ENCODE measurements around the gene SLMAP.

DNA sequence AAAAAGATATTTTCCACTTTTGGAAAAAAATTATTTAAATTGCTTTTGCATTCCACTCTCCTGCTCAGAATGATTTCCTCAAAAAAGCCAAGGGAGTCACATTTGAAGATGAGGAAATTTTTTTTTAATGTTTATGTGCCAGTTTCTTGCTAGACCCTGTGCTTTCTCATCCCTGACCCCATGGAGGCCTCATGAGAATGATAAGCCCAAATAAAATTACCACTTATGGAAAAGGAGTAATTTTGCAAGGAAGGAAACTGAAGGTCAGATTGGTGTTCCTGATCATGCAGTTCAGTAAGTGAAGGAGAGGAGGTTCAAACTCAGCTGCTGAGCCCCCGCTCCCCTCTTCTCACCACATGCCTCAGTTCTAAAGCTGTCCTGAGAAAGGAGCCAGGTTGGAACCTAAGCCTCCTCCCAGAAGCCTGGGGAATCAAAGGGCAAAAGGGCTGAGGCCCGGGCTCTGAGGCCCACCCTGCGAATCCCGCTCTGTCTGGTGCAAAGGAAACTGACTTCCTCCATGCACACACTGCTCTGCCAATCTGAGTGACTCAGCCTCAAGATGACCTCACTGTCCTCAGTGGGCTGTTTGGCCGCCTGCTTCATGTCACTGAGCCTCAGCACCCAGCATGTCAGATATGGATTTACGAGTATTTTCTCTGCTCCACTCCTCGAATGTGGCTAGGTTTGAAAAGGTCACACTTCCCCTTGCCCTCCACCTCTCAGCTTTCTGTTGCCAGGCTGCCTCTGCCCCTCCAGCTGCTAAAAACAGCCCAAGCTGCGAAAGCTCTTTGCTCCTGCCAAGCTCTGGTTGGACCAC, 195.2 kb downstream of the SLMAP start:
- TF ChIP-seq, protein P1, sequence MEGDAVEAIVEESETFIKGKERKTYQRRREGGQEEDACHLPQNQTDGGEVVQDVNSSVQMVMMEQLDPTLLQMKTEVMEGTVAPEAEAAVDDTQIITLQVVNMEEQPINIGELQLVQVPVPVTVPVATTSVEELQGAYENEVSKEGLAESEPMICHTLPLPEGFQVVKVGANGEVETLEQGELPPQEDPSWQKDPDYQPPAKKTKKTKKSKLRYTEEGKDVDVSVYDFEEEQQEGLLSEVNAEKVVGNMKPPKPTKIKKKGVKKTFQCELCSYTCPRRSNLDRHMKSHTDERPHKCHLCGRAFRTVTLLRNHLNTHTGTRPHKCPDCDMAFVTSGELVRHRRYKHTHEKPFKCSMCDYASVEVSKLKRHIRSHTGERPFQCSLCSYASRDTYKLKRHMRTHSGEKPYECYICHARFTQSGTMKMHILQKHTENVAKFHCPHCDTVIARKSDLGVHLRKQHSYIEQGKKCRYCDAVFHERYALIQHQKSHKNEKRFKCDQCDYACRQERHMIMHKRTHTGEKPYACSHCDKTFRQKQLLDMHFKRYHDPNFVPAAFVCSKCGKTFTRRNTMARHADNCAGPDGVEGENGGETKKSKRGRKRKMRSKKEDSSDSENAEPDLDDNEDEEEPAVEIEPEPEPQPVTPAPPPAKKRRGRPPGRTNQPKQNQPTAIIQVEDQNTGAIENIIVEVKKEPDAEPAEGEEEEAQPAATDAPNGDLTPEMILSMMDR (IDR thresholded peaks at IDR 0.05): no peak
- no peak for TF ChIP-seq EZH2 (IDR thresholded peaks at IDR 0.05; ENCODE audit: borderline replicate concordance, insufficient read depth, low read depth, low read length, poor library complexity, severe bottlenecking)

Measured in B cell (primary cell).